ENCODE measurements around the gene NDUFS6.

DNA sequence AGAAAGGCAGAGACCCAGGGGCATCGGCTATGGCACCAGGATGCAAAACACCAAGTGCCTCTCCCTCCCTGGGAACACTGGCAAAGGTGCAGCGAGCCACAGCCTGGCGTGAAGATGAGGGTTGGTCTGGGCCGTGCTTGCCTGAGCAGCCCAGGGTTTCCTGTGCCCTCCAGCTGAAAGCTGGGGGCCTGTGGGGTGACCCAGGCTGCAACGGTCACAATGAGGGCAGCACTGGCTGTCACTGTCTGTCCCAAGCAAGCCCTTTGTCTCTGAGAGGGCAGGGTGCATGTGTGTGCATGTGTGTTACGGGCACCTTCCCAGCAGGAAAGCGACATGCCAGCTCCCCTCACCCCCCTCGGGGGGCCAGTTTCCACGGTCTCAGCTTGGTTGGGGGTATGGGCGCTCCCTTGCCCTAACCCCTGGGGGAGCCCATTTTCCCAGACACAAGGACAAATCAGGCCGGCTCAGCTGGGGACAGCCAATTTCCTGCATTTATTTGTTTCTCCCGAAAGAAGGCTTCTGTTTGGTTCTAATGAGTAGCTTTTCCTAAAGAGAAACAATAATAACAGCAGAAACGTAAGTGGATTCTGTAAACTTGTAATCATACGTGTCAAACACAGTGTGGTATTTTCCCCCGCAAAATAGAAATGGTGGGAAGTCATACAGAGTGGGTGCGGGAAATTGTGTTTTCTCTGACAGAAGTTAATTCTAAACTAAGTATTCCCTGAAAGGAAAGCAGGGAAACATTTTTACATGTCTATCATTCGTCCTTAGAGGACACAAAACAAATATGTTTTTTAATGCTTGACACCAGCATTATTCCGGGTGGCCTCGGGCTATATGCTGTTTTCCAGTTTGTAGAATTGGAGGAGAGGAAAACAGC, 22.8 kb upstream of the NDUFS6 start:
- TF ChIP-seq, protein P1, sequence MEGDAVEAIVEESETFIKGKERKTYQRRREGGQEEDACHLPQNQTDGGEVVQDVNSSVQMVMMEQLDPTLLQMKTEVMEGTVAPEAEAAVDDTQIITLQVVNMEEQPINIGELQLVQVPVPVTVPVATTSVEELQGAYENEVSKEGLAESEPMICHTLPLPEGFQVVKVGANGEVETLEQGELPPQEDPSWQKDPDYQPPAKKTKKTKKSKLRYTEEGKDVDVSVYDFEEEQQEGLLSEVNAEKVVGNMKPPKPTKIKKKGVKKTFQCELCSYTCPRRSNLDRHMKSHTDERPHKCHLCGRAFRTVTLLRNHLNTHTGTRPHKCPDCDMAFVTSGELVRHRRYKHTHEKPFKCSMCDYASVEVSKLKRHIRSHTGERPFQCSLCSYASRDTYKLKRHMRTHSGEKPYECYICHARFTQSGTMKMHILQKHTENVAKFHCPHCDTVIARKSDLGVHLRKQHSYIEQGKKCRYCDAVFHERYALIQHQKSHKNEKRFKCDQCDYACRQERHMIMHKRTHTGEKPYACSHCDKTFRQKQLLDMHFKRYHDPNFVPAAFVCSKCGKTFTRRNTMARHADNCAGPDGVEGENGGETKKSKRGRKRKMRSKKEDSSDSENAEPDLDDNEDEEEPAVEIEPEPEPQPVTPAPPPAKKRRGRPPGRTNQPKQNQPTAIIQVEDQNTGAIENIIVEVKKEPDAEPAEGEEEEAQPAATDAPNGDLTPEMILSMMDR (conservative IDR thresholded peaks at IDR 0.05; ENCODE audit: low read depth, low read length): no peak
- no peak for TF ChIP-seq EZH2 (IDR thresholded peaks at IDR 0.05; ENCODE audit: low read length, unreplicated experiment)
